IMR-90 (cell line): ENCODE data around the gene PJA1. TPM values are rescaled to one million over a fixed set of nuclear protein-coding genes. Genes with fewer than 3 reads are reported as not detected.

Experiments
- ATAC-seq: fragments of 200-7000 bp; cut with Tn5 transposase; 2 replicates; pipeline ENCODE4 v1.9.1; 2020; ENCODE audit warnings: low read depth, mild to moderate bottlenecking, moderate library complexity
- BruUV-seq: library from RNA; stranded (reverse); fragments of 400-500 nt; replicated peaks from 2 replicates; lab custom pipeline; 2021; lab: Mats Ljungman, UMichigan
- CTCF ChIA-PET: fragments of 300-600 bp; formaldehyde crosslinking; extraction: SDS; loops from one replicate; lab custom pipeline; 2021; ENCODE audit warnings: antibody characterized with exemption; lab: Yijun Ruan, JAX
- POLR2A ChIA-PET: fragments of 300-600 bp; sonication (Branson Sonifier 250); formaldehyde crosslinking; loops from one replicate; lab custom pipeline; 2022; ENCODE audit warnings: antibody characterized with exemption; ENCODE audit not compliant: unreplicated experiment; lab: Charles Lee
- DNase-seq: peaks from one replicate; pipeline ENCODE4 v3.0.0; 2013
- H2AFZ ChIP-seq: replicated peaks from 2 replicates; pipeline ENCODE3; 2013; ENCODE audit warnings: low read length, mild to moderate bottlenecking; ENCODE audit not compliant: poor library complexity
- H2AK5ac ChIP-seq: 2 replicates; pipeline ENCODE4 v1.6.1; 2013; ENCODE audit warnings: low read depth, low read length, inconsistent platforms
- H2AK9ac ChIP-seq: replicated peaks from 2 replicates; pipeline ENCODE3; 2013; ENCODE audit warnings: mild to moderate bottlenecking, low read depth, low read length, moderate library complexity; ENCODE audit not compliant: poor library complexity
- H2BK120ac ChIP-seq: 2 replicates; pipeline ENCODE4 v1.6.1; 2013; ENCODE audit warnings: low read depth, low read length, inconsistent platforms
- H2BK15ac ChIP-seq: 3 replicates; pipeline ENCODE4 v1.6.1; 2013; ENCODE audit warnings: low read depth, low read length, inconsistent platforms
- H2BK20ac ChIP-seq: 2 replicates; pipeline ENCODE4 v1.6.1; 2013; ENCODE audit warnings: low read depth, mild to moderate bottlenecking, inconsistent platforms, low read length, moderate library complexity
- H2BK5ac ChIP-seq: 2 replicates; pipeline ENCODE4 v1.6.1; 2013; ENCODE audit warnings: mild to moderate bottlenecking, low read depth, low read length, inconsistent platforms; ENCODE audit not compliant: poor library complexity, severe bottlenecking
- H3K14ac ChIP-seq: replicated peaks from 2 replicates; pipeline ENCODE4 v1.6.1; 2013; ENCODE audit warnings: low read depth, low read length, inconsistent platforms
- H3K18ac ChIP-seq: 2 replicates; pipeline ENCODE4 v1.6.1; 2013; ENCODE audit warnings: low read depth, low read length, control low read depth
- H3K23ac ChIP-seq: 2 replicates; pipeline ENCODE4 v1.6.1; 2013; ENCODE audit warnings: low read depth, low read length, inconsistent platforms
- H3K27ac ChIP-seq: 2 replicates; pipeline ENCODE4 v1.5.1; 2013; ENCODE audit warnings: mild to moderate bottlenecking, control low read depth, low read length; ENCODE audit not compliant: insufficient read depth
- H3K27me3 ChIP-seq: 2 replicates; pipeline ENCODE4 v1.6.1; 2013; ENCODE audit warnings: low read length; ENCODE audit not compliant: control insufficient read depth, insufficient read depth
- H3K36me3 ChIP-seq: 2 replicates; pipeline ENCODE4 v1.6.1; 2013; ENCODE audit warnings: low read length, mixed read lengths; ENCODE audit not compliant: control insufficient read depth, insufficient read depth
- H3K4ac ChIP-seq: 2 replicates; pipeline ENCODE4 v1.6.1; 2013; ENCODE audit warnings: low read depth, low read length, inconsistent platforms
- H3K4me1 ChIP-seq: 2 replicates; pipeline ENCODE4 v1.6.1; 2013; ENCODE audit warnings: low read length, mixed read lengths; ENCODE audit not compliant: control insufficient read depth, insufficient read depth
- H3K4me2 ChIP-seq: 2 replicates; pipeline ENCODE4 v1.6.1; 2013; ENCODE audit warnings: low read depth, mild to moderate bottlenecking, control low read depth, low read length, moderate library complexity
- H3K4me3 ChIP-seq: 2 replicates; pipeline ENCODE4 v1.5.1; 2013; ENCODE audit warnings: low read depth, mild to moderate bottlenecking, control low read depth, low read length, moderate library complexity; ENCODE audit not compliant: insufficient read depth
- H3K56ac ChIP-seq: 2 replicates; pipeline ENCODE4 v1.6.1; 2013; ENCODE audit warnings: low read length, inconsistent platforms; ENCODE audit not compliant: insufficient read depth; ENCODE audit errors: extremely low read depth
- H3K79me1 ChIP-seq, 2 experiments: 2 replicates each; pipeline ENCODE4 v1.6.1; 2013; ENCODE audit warnings: low read length in 2 of 2, inconsistent platforms in 1 of 2, low read depth in 1 of 2
- H3K9ac ChIP-seq: 2 replicates; pipeline ENCODE4 v1.6.1; 2013; ENCODE audit warnings: low read depth, low read length, control low read depth
- H3K9me1 ChIP-seq: 2 replicates; pipeline ENCODE4 v1.6.1; 2013; ENCODE audit warnings: low read length, inconsistent platforms; ENCODE audit not compliant: insufficient read depth
- H3K9me3 ChIP-seq: 2 replicates; pipeline ENCODE4 v1.6.1; 2013; ENCODE audit warnings: low read length; ENCODE audit not compliant: control insufficient read depth, insufficient read depth
- H4K20me1 ChIP-seq: 2 replicates; pipeline ENCODE4 v1.6.1; 2013; ENCODE audit warnings: low read length, inconsistent platforms; ENCODE audit not compliant: insufficient read depth
- H4K5ac ChIP-seq: 2 replicates; pipeline ENCODE4 v1.6.1; 2013; ENCODE audit warnings: mild to moderate bottlenecking, low read depth, low read length, control low read depth
- H4K8ac ChIP-seq, 2 experiments: 2 replicates each; pipeline ENCODE4 v1.6.1; 2013; ENCODE audit warnings: low read depth in 2 of 2, low read length in 2 of 2, control low read depth in 1 of 2, inconsistent platforms in 1 of 2
- H4K91ac ChIP-seq: 2 replicates; pipeline ENCODE4 v1.6.1; 2013; ENCODE audit warnings: low read depth, low read length, inconsistent platforms; ENCODE audit not compliant: insufficient read depth
- CEBPB ChIP-seq: IDR thresholded peaks from 2 replicates; pipeline ENCODE4 v1.6.1; 2012; ENCODE audit warnings: low read depth, low read length, improper control_type of control experiment
- MAFK ChIP-seq: IDR thresholded peaks from 2 replicates; pipeline ENCODE4 v1.6.1; 2012; ENCODE audit warnings: low read depth, low read length, improper control_type of control experiment
- NFE2L2 ChIP-seq: fragments of 150-350 bp; IDR thresholded peaks from 2 replicates; pipeline ENCODE4 v1.6.1; 2016; ENCODE audit warnings: low read depth, mild to moderate bottlenecking, low read length
- POLR2A ChIP-seq: IDR thresholded peaks from 2 replicates; pipeline ENCODE4 v1.6.1; 2012; ENCODE audit warnings: mild to moderate bottlenecking, low read depth, low read length
- RAD21 ChIP-seq: IDR thresholded peaks from 2 replicates; pipeline ENCODE4 v1.6.1; 2012; ENCODE audit warnings: low read length, improper control_type of control experiment
- RCOR1 ChIP-seq: IDR thresholded peaks from 2 replicates; pipeline ENCODE4 v1.6.1; 2012; ENCODE audit warnings: mild to moderate bottlenecking, low read length, improper control_type of control experiment; ENCODE audit not compliant: insufficient replicate concordance
- RFX5 ChIP-seq: IDR thresholded peaks from 2 replicates; pipeline ENCODE4 v1.8.0; 2012; ENCODE audit warnings: low read depth, mild to moderate bottlenecking, low read length, moderate library complexity
- SMC3 ChIP-seq: fragments of 150-350 bp; IDR thresholded peaks from 2 replicates; pipeline ENCODE4 v1.6.1; 2016; ENCODE audit warnings: low read depth, mild to moderate bottlenecking, antibody characterized with exemption, low read length, moderate library complexity
- WGBS, 2 experiments: methylation state at CpG; one replicate each; pipeline versions ENCODE4 v1.1.5 to v1.1.7; 2013; ENCODE audit warnings: missing lambda C conversion rate in 2 of 2; ENCODE audit not compliant: insufficient read length in 1 of 2; ENCODE audit errors: extremely low coverage in 2 of 2; 5-methylcytosine and 5-hydroxymethylcytosine counted together
- dilution Hi-C: fragments of 300-500 bp; cut with HindIII; formaldehyde crosslinking; loops from one replicate; pipeline ENCODE4 v1.14.3; 2018; ENCODE audit warnings: low sequenced_read_pairs; ENCODE audit not compliant: unreplicated experiment
- in situ Hi-C: fragments of 300-500 bp; cut with MboI; formaldehyde crosslinking; loops from 3 replicates; pipeline ENCODE4 v1.14.3; 2019; ENCODE audit warnings: low sequenced_read_pairs, inconsistent platforms, mixed read lengths
- intact Hi-C: fragments of 100-400 bp; cut with micrococcal nuclease; formaldehyde crosslinking; loops from 2 replicates; pipeline ENCODE4 v1.10.0; 2022
- polyA plus RNA-seq, 3 experiments: library from polyadenylated mRNA; depleted of rRNA; stranded (reverse); fragments of >200 nt; gene quantifications; 2 replicates each; pipeline ENCODE4 v1.2.3, GENCODE V29; 2012; ENCODE audit warnings: low replicate concordance in 1 of 3
- total RNA-seq: library from RNA; depleted of rRNA; stranded (reverse); fragments of >200 nt; gene quantifications from 2 replicates; pipeline ENCODE4 v1.2.3, GENCODE V29; 2012
- TF ChIP-seq, protein P1 (sequence below): fragments of 150-350 bp; IDR thresholded peaks from 2 replicates; pipeline ENCODE4 v1.6.1; 2017; ENCODE audit warnings: mild to moderate bottlenecking, antibody characterized with exemption, low read length, low read depth
- TF ChIP-seq, protein P2 (sequence below): conservative IDR thresholded peaks from 2 replicates; pipeline ENCODE4 v1.5.1; 2012; ENCODE audit warnings: mild to moderate bottlenecking, low read depth, low read length, improper control_type of control experiment
- TF ChIP-seq, protein P3 (sequence below): fragments of 150-350 bp; IDR thresholded peaks from 2 replicates; pipeline ENCODE4 v1.6.1; 2016; ENCODE audit warnings: low read depth, mild to moderate bottlenecking, low read length, moderate library complexity, borderline replicate concordance

Gene PJA1
- total and polyA plus RNA-seq, 2 of the 4 experiments (the other 2 are of a cell fraction), result 15.1 to 24.4 TPM

DNA sequence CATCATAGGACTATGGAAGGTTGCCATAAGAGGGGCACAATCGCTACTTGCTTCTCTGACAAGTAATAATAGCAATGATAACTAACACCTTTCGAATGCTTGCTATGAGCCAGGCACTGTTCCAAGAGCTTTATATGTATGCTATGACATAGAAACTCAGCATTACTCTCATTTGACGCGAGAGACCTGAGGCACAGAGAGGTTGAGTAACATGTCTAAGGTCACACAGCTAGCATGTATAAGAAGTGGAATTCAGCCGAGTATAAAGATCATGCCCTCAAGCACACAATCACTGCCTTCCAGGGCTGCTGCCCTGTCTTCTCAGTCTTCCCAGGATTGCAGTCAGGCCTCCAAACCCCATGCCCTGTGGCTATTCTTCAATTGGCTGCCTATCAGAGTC, 19.5 kb downstream of the PJA1 start:
- CTCF ChIA-PET, result no interaction called here

More for the DNA sequence above, 19.5 kb downstream of the PJA1 start:
- Histone ChIP-seq H3K9me3 (no peaks in the 10 kb centered on the region), H2BK120ac (no peak overlapping the region), H2BK15ac (no peak overlapping the region), H3K4me2 (no peak overlapping the region), H3K9me1 (no peaks in the 10 kb centered on the region), H3K4ac (no peak overlapping the region), H2BK20ac (no peak overlapping the region), H4K91ac (no peak overlapping the region), H3K4me3 (no peak overlapping the region), H2AFZ (no peak overlapping the region), H3K4me1 (no peaks in the 10 kb centered on the region), H2AK5ac (no peak overlapping the region), H4K5ac (no peak overlapping the region), H3K18ac (no peak overlapping the region), H3K56ac (no peak overlapping the region), H3K79me1 (no peaks in the 10 kb centered on the region), H3K23ac (no peak overlapping the region), H3K9ac (no peak overlapping the region), H4K20me1 (no peaks in the 10 kb centered on the region), H3K36me3 (no peaks in the 10 kb centered on the region), H3K27ac (no peak overlapping the region), H4K8ac (no peak overlapping the region), H3K14ac (no peak overlapping the region), H2BK5ac (no peak overlapping the region), H3K27me3 (peaks cover 20% of the 10 kb centered on the region), H2AK9ac (no peak overlapping the region)
- in situ Hi-C loops, result no loop called here
- intact Hi-C loops, result no loop called here
- POLR2A ChIA-PET, result no interaction called here
- DNase-seq (no peak), ATAC-seq (no peak)
- no TSS peak for BruUV-seq
- WGBS, 2 experiments, result no CpG with 5 or more reads among the region's 5 CpGs
- dilution Hi-C loops, result no loop called here
- TF ChIP-seq, protein P1, sequence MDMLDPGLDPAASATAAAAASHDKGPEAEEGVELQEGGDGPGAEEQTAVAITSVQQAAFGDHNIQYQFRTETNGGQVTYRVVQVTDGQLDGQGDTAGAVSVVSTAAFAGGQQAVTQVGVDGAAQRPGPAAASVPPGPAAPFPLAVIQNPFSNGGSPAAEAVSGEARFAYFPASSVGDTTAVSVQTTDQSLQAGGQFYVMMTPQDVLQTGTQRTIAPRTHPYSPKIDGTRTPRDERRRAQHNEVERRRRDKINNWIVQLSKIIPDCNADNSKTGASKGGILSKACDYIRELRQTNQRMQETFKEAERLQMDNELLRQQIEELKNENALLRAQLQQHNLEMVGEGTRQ, result no peak
- TF ChIP-seq RAD21 (no peak), MAFK (no peak), CEBPB (no peak), RCOR1 (no peak), RFX5 (no peak), POLR2A (no peak), SMC3 (no peak), NFE2L2 (no peak)
- TF ChIP-seq, protein P2, sequence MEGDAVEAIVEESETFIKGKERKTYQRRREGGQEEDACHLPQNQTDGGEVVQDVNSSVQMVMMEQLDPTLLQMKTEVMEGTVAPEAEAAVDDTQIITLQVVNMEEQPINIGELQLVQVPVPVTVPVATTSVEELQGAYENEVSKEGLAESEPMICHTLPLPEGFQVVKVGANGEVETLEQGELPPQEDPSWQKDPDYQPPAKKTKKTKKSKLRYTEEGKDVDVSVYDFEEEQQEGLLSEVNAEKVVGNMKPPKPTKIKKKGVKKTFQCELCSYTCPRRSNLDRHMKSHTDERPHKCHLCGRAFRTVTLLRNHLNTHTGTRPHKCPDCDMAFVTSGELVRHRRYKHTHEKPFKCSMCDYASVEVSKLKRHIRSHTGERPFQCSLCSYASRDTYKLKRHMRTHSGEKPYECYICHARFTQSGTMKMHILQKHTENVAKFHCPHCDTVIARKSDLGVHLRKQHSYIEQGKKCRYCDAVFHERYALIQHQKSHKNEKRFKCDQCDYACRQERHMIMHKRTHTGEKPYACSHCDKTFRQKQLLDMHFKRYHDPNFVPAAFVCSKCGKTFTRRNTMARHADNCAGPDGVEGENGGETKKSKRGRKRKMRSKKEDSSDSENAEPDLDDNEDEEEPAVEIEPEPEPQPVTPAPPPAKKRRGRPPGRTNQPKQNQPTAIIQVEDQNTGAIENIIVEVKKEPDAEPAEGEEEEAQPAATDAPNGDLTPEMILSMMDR, result no peak
- TF ChIP-seq, protein P3, sequence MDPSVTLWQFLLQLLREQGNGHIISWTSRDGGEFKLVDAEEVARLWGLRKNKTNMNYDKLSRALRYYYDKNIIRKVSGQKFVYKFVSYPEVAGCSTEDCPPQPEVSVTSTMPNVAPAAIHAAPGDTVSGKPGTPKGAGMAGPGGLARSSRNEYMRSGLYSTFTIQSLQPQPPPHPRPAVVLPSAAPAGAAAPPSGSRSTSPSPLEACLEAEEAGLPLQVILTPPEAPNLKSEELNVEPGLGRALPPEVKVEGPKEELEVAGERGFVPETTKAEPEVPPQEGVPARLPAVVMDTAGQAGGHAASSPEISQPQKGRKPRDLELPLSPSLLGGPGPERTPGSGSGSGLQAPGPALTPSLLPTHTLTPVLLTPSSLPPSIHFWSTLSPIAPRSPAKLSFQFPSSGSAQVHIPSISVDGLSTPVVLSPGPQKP, result no peak
